Thyroid gland (tissue), 4 donors: ENCODE measurements around the gene UBAC1.

Experiments
- POLR2A ChIP-seq, 2 donors: fragments of 450-650 bp; IDR thresholded peaks; one replicate each; pipeline ENCODE4 v1.6.1; 2017; ENCODE audit warnings: antibody characterized with exemption in 2 of 2, mild to moderate bottlenecking in 2 of 2, moderate library complexity in 1 of 2
- TF ChIP-seq, protein P1 (sequence below), 6 experiments: fragments of 200-600 bp in 3 of 6; fragments of 450-650 bp in 3 of 6; sonication (generic) in 3 of 6; IDR thresholded peaks; one replicate each; pipeline ENCODE4 v1.5.1; 2016 to 2019; ENCODE audit warnings: antibody characterized with exemption in 6 of 6, mild to moderate bottlenecking in 2 of 6, inconsistent platforms in 1 of 6, moderate library complexity in 1 of 6

DNA sequence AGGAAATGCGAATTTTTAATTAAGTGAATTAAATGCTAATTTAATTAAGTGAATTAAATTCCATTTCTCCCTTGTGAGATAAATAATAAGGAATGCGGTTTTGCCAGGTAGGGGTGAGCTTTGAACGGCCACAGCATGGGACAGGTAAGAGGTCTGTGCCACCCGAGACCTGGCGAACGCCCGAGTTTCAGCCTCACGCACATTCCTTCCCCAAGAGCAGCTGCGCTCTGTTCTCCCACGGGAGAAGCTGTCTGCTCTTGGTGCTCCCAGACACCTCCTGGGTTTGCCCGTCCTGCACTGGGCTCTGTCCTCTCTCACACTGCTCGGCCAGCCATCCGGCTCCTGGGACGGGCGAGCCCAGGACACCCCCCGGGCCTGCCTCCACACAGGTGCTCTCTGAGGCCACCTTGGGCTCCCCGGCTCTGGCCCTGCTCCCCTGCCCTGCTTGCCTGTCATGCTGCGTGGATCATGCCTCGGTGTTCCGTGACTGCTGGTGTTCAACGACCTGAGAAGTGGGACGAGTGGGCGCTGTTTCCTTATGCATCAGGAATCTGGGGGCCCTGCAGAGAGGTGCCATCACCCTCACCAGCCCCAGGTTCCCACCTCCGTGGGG, 40.1 kb downstream of the UBAC1 start:
- TF ChIP-seq POLR2A (IDR thresholded peaks at IDR 0.05): no peak
- TF ChIP-seq, protein P1, sequence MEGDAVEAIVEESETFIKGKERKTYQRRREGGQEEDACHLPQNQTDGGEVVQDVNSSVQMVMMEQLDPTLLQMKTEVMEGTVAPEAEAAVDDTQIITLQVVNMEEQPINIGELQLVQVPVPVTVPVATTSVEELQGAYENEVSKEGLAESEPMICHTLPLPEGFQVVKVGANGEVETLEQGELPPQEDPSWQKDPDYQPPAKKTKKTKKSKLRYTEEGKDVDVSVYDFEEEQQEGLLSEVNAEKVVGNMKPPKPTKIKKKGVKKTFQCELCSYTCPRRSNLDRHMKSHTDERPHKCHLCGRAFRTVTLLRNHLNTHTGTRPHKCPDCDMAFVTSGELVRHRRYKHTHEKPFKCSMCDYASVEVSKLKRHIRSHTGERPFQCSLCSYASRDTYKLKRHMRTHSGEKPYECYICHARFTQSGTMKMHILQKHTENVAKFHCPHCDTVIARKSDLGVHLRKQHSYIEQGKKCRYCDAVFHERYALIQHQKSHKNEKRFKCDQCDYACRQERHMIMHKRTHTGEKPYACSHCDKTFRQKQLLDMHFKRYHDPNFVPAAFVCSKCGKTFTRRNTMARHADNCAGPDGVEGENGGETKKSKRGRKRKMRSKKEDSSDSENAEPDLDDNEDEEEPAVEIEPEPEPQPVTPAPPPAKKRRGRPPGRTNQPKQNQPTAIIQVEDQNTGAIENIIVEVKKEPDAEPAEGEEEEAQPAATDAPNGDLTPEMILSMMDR (IDR thresholded peaks at IDR 0.05): no peak
